Upper lobe of left lung (tissue), 4 donors: Measurements from ENCODE around the gene SPAG16.

Experiments
- CTCF ChIP-seq, 6 experiments: fragments of 450-650 bp in 4 of 6; fragments of 200-600 bp in 2 of 6; sonication (generic) in 2 of 6; IDR thresholded peaks; one replicate each; pipeline ENCODE4 v1.5.1; 2016 to 2019; ENCODE audit warnings: antibody characterized with exemption in 6 of 6
- EP300 ChIP-seq, 4 donors: sonication (generic); formaldehyde crosslinking; IDR thresholded peaks; one replicate each; pipeline ENCODE4 v1.5.1; 2017; ENCODE audit warnings: antibody characterized with exemption in 4 of 4, control low read depth in 2 of 4
- POLR2A ChIP-seq, 4 donors: fragments of 450-650 bp; IDR thresholded peaks; one replicate each; pipeline ENCODE4 v1.5.1; 2016 to 2017; ENCODE audit warnings: antibody characterized with exemption in 4 of 4, mild to moderate bottlenecking in 2 of 4
- POLR2AphosphoS5 ChIP-seq, 2 donors: sonication (generic); formaldehyde crosslinking; IDR thresholded peaks; one replicate each; pipeline ENCODE4 v1.5.1; 2017; ENCODE audit warnings: antibody characterized with exemption in 2 of 2

- TF ChIP-seq CTCF (IDR thresholded peaks at IDR 0.05) (no peak), POLR2AphosphoS5 (IDR thresholded peaks at IDR 0.05) (no peak), POLR2A (IDR thresholded peaks at IDR 0.05) (no peak), EP300 (IDR thresholded peaks at IDR 0.05) (no peak)
Measured at GRCh38 chr2:213425618-213426017, 141.4 kb downstream of the SPAG16 start.
